IgD-negative memory B cell (primary cell): ENCODE data around the gene INPP5A. TPM values are rescaled to one million over a fixed set of nuclear protein-coding genes. Genes with fewer than 3 reads are reported as not detected.
A peak's percentile ranks its signal among the peaks of the same experiment; 100 is the strongest.
"Not testable (repeated sequence)": the region's sequence is repeated elsewhere in the genome, so short reads cannot be mapped to it uniquely, and the experiment has no call there.

Experiments used
- H3K27ac Mint-ChIP-seq, 3 donors: one replicate each; pipeline ENCODE4 v1.8.0; 2020 to 2022; ENCODE audit warnings: mild to moderate bottlenecking in 3 of 3, mixed read lengths in 3 of 3, moderate library complexity in 1 of 3
- H3K27me3 Mint-ChIP-seq: one replicate; pipeline ENCODE4 v1.8.0; 2021; ENCODE audit warnings: mixed read lengths
- H3K36me3 Mint-ChIP-seq: one replicate; pipeline ENCODE4 v1.8.0; 2020; ENCODE audit warnings: mild to moderate bottlenecking, mixed read lengths
- H3K4me1 Mint-ChIP-seq, 3 donors: one replicate each; pipeline ENCODE4 v1.8.0; 2020 to 2022; ENCODE audit warnings: mixed read lengths in 3 of 3, mild to moderate bottlenecking in 1 of 3
- H3K4me3 Mint-ChIP-seq, 4 donors: one replicate each; pipeline ENCODE4 v1.8.0; 2020 to 2022; ENCODE audit warnings: mild to moderate bottlenecking in 4 of 4, mixed read lengths in 4 of 4, moderate library complexity in 3 of 4
- H3K9me3 Mint-ChIP-seq, 3 donors: one replicate each; pipeline ENCODE4 v1.8.0; 2020 to 2021; ENCODE audit warnings: mixed read lengths in 3 of 3, mild to moderate bottlenecking in 1 of 3
- polyA plus RNA-seq: library from polyadenylated mRNA; unstranded; fragments of 300-500 nt; fragmentation: Illumina TruSeq; gene quantifications from one replicate; pipeline ENCODE4 v1.2.3, GENCODE V29; 2021

The INPP5A gene
- polyA plus RNA-seq, 1 donor from 2014 or later, result 0.94 TPM

DNA sequence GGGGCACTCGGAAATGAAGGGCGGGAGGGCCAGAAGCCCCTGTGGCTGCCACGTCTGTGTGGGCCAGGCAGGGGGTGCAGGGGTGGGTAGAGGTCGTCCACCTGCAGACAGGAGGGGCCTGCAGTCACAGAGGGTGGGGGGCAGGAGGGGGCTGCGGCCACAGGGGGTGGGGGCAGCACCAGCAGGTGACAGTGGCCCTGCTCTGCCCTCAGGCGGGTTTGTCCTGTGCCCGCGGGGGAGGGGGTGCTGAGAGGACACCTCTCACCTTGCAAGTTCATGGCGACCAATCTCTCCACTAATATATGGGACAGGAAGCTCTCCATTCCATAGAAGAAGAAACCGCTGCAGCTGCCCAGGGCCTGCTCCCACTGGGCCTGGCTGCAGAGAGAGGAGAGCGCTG is 274.9 kb downstream of the INPP5A start:
- Mint-ChIP-seq H3K36me3 (no peaks in the 10 kb centered on the region), H3K4me3 (no peak overlapping the region), H3K9me3 (no peaks in the 10 kb centered on the region), H3K27me3 (peaks cover 8% of the 10 kb centered on the region), H3K27ac (no peak overlapping the region), H3K4me1 (peaks cover 0 to 1% (median 0%) of the 10 kb centered on the region in 3 donors)

- Mint-ChIP-seq H3K9me3 (no peaks in the 10 kb centered on the region), H3K4me3 (no peak overlapping the region), H3K36me3 (no peaks in the 10 kb centered on the region), H3K27ac (no peak overlapping the region), H3K27me3 (peaks cover 8% of the 10 kb centered on the region), H3K4me1 (peaks cover 0 to 1% (median 0%) of the 10 kb centered on the region in 3 donors)
Observed at GRCh38 chr10:132813001-132813401, 275.4 kb downstream of the INPP5A start.

DNA sequence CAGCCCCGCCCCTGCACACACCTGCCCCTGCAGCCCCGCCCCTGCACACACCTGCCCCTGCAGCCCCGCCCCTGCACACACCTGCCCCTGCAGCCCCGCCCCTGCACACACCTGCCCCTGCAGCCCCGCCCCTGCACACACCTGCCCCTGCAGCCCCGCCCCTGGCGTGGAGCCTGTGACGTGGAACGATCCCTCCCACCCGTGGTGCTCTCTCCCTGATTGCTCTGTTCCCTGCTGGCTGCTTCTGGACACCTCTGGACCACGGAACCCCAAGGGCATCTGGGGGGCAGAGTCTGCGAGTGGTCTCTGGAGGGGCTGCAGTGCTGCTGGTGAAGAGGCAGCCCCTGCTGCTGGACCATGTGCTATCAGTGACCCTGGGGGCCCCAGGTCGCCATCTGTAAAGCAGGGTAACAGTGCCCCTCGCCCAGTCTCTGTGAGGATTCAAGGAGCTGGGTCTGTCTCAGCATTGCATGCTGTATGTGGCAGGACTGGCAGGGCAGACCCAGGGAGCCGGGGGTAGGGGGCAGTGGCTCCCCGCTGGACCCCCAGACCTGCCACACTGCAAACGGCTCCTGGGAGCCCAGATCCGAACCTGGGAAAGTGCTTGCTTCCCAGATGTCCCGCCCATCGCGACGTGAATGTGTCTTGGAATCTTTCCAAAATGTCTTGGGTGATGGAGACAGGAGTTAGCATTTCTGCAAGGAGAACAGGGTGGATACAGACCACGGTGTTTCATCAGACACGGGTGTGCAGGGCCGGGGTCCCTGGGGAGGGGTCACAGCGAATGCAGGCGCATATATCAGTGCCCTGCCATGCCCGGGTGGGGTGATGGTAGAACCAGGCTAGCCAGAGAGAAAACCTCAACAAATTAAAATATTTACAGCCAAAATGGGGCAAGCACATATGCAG is 276.2 kb downstream of the INPP5A start:
- Mint-ChIP-seq H3K4me1 (peaks cover 0 to 1% (median 0%) of the 10 kb centered on the region in 3 donors), H3K4me3 (no peak overlapping the region), H3K27me3 (peaks cover 8% of the 10 kb centered on the region), H3K9me3 (no peaks in the 10 kb centered on the region), H3K36me3 (no peaks in the 10 kb centered on the region), H3K27ac (no peak overlapping the region)

- Mint-ChIP-seq H3K4me1 (peaks cover 0 to 2% (median 0%) of the 10 kb centered on the region in 3 donors), H3K4me3 (no peak overlapping the region), H3K27me3 (peaks cover 5% of the 10 kb centered on the region), H3K36me3 (no peaks in the 10 kb centered on the region), H3K9me3 (peaks cover 0 to 6% (median 0%) of the 10 kb centered on the region in 3 donors), H3K27ac (no peak overlapping the region)
Observed at GRCh38 chr10:132814469-132814856, 276.9 kb downstream of the INPP5A start.

- Mint-ChIP-seq H3K27me3 (peaks cover 5% of the 10 kb centered on the region), H3K4me1 (peaks cover 0 to 2% (median 0%) of the 10 kb centered on the region in 3 donors), H3K4me3 (no peak overlapping the region)
Observed at GRCh38 chr10:132815168-132815857, 277.7 kb downstream of the INPP5A start.

DNA sequence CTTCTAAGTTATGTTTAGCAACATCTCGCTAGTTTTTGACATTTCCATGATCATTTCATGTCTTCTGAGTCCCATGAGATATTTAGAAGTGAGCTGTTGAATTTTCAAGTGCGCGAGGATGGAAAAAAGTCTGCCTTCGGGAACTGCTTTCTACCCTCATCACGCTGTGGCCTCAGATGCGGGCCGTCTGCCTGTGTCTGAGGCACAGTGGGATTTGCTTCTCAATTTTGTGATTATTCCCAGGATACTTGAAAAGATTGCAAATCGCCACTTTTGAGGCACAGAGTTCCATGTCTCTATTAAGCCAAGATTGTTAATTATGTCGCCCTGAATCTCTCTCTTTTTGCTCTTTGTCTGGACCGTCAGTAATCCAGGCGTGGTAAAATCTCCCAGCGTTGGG is 279.1 kb downstream of the INPP5A start:
- Mint-ChIP-seq H3K36me3 (no peaks in the 10 kb centered on the region), H3K9me3 (peaks cover 0 to 6% (median 0%) of the 10 kb centered on the region in 3 donors), H3K27ac (no peak overlapping the region), H3K27me3 (peaks cover 5% of the 10 kb centered on the region), H3K4me3 (no peak overlapping the region), H3K4me1 (peaks cover 0 to 2% (median 0%) of the 10 kb centered on the region in 3 donors)

More at GRCh38 chr10:132815168-132815857, 277.7 kb downstream of the INPP5A start:
- H3K27ac Mint-ChIP-seq, result peak overlapping the region in 2 of 3 donors; percentile 26 to 62
- H3K9me3 Mint-ChIP-seq, result peaks cover 0 to 6% (median 0%) of the 10 kb centered on the region in 3 donors
- no peaks in the 10 kb centered on the region for H3K36me3 Mint-ChIP-seq

DNA sequence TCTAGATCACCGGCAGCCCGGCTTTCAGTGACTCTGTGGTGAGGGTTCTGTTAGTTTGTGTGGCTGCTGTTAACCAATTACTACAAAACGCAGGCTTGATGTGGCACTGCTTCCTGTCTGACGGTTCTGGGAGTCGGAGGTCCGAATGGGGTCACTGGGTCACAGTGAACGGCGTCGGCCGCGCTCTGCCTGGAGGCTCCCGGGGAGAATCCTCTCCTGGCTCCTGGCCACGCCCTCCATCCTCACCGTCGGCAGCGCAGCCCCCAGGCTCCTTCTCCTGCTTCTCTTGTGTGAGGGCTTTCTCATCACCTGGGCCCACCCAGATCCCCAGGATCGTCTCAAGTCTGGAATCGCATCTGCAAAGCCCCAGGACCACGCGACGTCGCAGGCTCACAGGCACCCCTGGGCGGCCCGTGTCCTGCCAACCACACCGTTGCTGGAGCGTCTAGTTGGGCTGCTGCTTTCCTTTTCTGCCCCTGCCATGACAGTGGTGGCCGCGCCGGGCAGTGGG is 280.2 kb downstream of the INPP5A start:
- H3K9me3 Mint-ChIP-seq, result peaks cover 0 to 6% (median 0%) of the 10 kb centered on the region in 3 donors

DNA sequence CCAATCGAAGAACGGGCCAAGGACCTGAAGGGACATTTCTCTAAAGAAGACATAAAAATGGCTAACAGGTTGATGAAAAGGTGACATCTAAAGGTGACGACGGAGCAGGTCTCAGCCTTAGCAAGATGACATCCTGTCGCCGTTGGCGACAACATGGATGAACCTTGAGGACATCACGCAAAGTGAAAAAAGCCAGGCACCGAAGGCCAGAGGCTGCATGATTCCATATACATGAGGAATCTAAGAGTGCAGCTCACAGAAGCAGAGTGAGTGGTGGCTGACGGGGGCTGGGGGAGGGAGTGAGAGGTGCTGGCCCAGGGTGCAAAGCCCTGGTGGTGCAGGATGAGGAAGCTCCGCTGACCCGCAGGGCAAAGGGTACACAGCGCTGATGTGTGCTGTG is 282.5 kb downstream of the INPP5A start:
- Mint-ChIP-seq H3K4me3 (no peak overlapping the region), H3K27me3 (peaks cover 5% of the 10 kb centered on the region), H3K27ac (peak overlapping the region in 1 of 3 donors; percentile 63), H3K9me3 (peaks cover 0 to 6% (median 0%) of the 10 kb centered on the region in 3 donors), H3K4me1 (peaks cover 0 to 2% (median 0%) of the 10 kb centered on the region in 3 donors), H3K36me3 (no peaks in the 10 kb centered on the region)

More for the DNA sequence above, 280.2 kb downstream of the INPP5A start:
- no peak overlapping the region for H3K4me3 Mint-ChIP-seq
- H3K27me3 Mint-ChIP-seq, result peaks cover 5% of the 10 kb centered on the region
- H3K4me1 Mint-ChIP-seq, result peaks cover 0 to 2% (median 0%) of the 10 kb centered on the region in 3 donors
- no peak overlapping the region for H3K27ac Mint-ChIP-seq
- no peaks in the 10 kb centered on the region for H3K36me3 Mint-ChIP-seq

GRCh38 chr10:132825783-132826523 is 288.4 kb downstream of the INPP5A start:
- H3K27ac Mint-ChIP-seq, H3K36me3 Mint-ChIP-seq, H3K27me3 Mint-ChIP-seq: not testable (repeated sequence)

GRCh38 chr10:132826524-132827422 is 289.2 kb downstream of the INPP5A start:
- Mint-ChIP-seq H3K27ac (no peak overlapping the region), H3K27me3 (no peaks in the 10 kb centered on the region), H3K9me3 (no peaks in the 10 kb centered on the region), H3K36me3 (no peaks in the 10 kb centered on the region), H3K4me3 (no peak overlapping the region), H3K4me1 (no peaks in the 10 kb centered on the region)

More at GRCh38 chr10:132825783-132826523, 288.4 kb downstream of the INPP5A start:
- not testable (repeated sequence) for H3K4me3 Mint-ChIP-seq, H3K4me1 Mint-ChIP-seq, H3K9me3 Mint-ChIP-seq

DNA sequence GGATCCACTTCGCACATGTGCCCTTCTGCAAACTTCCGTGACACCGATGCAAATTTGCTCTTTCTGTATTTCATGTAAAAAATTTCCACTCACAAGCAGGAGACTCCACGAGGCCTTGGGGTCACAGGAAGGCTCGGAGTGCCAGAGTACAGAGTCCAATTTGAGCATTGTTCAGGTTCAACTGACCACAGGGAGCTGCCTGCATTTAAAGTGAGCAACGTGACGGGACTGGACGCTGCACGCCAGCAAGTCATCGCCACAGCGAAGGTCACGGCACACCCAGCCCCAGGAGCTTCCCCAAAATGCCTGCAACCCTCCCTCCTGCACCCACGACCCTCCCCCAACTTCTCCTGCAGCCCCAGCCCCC is 289.8 kb downstream of the INPP5A start:
- H3K4me1 Mint-ChIP-seq, result no peaks in the 10 kb centered on the region
- H3K27ac Mint-ChIP-seq, result no peak overlapping the region
- H3K36me3 Mint-ChIP-seq, result no peaks in the 10 kb centered on the region
- H3K4me3 Mint-ChIP-seq, result no peak overlapping the region
- H3K9me3 Mint-ChIP-seq, result no peaks in the 10 kb centered on the region
- H3K27me3 Mint-ChIP-seq, result no peaks in the 10 kb centered on the region

DNA sequence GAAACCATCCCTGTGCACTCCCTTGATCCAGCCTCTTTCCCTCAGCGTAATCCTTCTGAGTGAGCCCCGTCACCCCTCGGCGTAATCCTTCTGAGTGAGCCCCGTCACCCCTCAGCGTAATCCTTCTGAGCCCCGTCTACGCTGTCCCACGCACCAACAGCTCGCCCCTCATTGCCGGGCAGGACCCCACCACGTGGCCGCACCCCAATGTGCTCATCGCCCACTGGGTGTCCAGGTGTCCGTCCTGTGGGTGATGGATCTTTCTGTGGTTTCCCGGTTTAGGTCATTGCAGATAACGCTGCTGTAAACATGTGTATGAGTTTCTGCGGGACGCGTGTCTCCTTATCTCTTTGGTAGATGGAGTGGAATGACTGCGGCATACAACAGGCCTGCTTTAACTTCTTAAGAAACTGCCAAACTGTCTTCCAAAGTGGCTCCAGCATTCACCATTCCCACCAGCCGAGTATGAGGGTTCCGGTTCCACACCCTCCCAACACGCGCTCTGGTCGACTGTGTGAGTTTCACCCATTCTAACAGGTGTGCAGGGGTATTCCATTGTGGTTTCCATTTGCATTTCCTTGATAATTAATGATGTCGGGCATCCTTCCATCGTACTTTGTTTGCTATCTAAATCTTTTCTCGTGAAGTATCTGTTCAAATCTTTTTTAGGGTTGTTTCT is 290.4 kb downstream of the INPP5A start:
- peaks cover 2% of the 10 kb centered on the region for H3K27me3 Mint-ChIP-seq
- H3K36me3 Mint-ChIP-seq, result no peaks in the 10 kb centered on the region
- peak overlapping the region in 1 of 4 donors; percentile 40 for H3K4me3 Mint-ChIP-seq
- no peaks in the 10 kb centered on the region for H3K4me1 Mint-ChIP-seq
- H3K27ac Mint-ChIP-seq, result no peak overlapping the region
- no peaks in the 10 kb centered on the region for H3K9me3 Mint-ChIP-seq

GRCh38 chr10:132828681-132829080 is 291.1 kb downstream of the INPP5A start:
- Mint-ChIP-seq H3K4me3 (no peak overlapping the region), H3K27ac (no peak overlapping the region), H3K4me1 (no peaks in the 10 kb centered on the region), H3K27me3 (peaks cover 2% of the 10 kb centered on the region), H3K9me3 (no peaks in the 10 kb centered on the region), H3K36me3 (no peaks in the 10 kb centered on the region)
